Stimulated activated CD4-positive, alpha-beta T cell treated with anti-CD3 and anti-CD28 coated beads, Interleukin-1b, Interleukin-23, amount 100 ng/mL, for 24 hours (primary cell): ENCODE results near the gene RHOB.
"Not testable (repeated sequence)": the region's sequence is repeated elsewhere in the genome, so short reads cannot be mapped to it uniquely, and the experiment has no call there.

Source experiments
- DNase-seq, 4 experiments: peaks; one replicate each; pipeline ENCODE4 v3.0.0-alpha.2; 2020; ENCODE audit warnings: low read depth in 4 of 4, low spot score in 1 of 4

Gene RHOB

GRCh38 chr2:20422402-20423271, 24.2 kb upstream of the RHOB start:
- DNase-seq = no peak

- DNase-seq = no peak
These were observed 23.5 kb upstream of the RHOB start for GRCh38 chr2:20423359-20423758.

GRCh38 chr2:20423847-20424246, 23.0 kb upstream of the RHOB start:
- no peak for DNase-seq

GRCh38 chr2:20424300-20425290, 22.3 kb upstream of the RHOB start:
- DNase-seq = no peak

- DNase-seq = no peak
These were observed 21.4 kb upstream of the RHOB start for GRCh38 chr2:20425371-20425881.

GRCh38 chr2:20425884-20426283, 21.0 kb upstream of the RHOB start:
- no peak for DNase-seq

GRCh38 chr2:20427931-20428526, 18.8 kb upstream of the RHOB start:
- no peak for DNase-seq

GRCh38 chr2:20428717-20429490, 18.0 kb upstream of the RHOB start:
- no peak for DNase-seq

GRCh38 chr2:20429528-20429927, 17.3 kb upstream of the RHOB start:
- no peak for DNase-seq

GRCh38 chr2:20430035-20430434, 16.8 kb upstream of the RHOB start:
- no peak for DNase-seq

GRCh38 chr2:20430461-20431300, 16.2 kb upstream of the RHOB start:
- no peak for DNase-seq

GRCh38 chr2:20431301-20431698, 15.6 kb upstream of the RHOB start:
- no peak for DNase-seq

GRCh38 chr2:20431772-20432171, 15.1 kb upstream of the RHOB start:
- no peak for DNase-seq

- DNase-seq = no peak
These were observed 14.2 kb upstream of the RHOB start for GRCh38 chr2:20432714-20433113.

GRCh38 chr2:20433249-20433648, 13.6 kb upstream of the RHOB start:
- no peak for DNase-seq

- DNase-seq = no peak
These were observed 12.8 kb upstream of the RHOB start for GRCh38 chr2:20433946-20434553.

GRCh38 chr2:20434588-20435294, 12.1 kb upstream of the RHOB start:
- no peak for DNase-seq

GRCh38 chr2:20435456-20435855, 11.4 kb upstream of the RHOB start:
- DNase-seq = not testable (repeated sequence)
